GM21529 (cell line): ENCODE results near the gene UXS1.

Source experiments
- ATAC-seq: cut with Tn5 transposase; IDR thresholded peaks from one replicate; pipeline ENCODE4 v1.9.1; 2021; ENCODE audit not compliant: unreplicated experiment

Gene UXS1

DNA sequence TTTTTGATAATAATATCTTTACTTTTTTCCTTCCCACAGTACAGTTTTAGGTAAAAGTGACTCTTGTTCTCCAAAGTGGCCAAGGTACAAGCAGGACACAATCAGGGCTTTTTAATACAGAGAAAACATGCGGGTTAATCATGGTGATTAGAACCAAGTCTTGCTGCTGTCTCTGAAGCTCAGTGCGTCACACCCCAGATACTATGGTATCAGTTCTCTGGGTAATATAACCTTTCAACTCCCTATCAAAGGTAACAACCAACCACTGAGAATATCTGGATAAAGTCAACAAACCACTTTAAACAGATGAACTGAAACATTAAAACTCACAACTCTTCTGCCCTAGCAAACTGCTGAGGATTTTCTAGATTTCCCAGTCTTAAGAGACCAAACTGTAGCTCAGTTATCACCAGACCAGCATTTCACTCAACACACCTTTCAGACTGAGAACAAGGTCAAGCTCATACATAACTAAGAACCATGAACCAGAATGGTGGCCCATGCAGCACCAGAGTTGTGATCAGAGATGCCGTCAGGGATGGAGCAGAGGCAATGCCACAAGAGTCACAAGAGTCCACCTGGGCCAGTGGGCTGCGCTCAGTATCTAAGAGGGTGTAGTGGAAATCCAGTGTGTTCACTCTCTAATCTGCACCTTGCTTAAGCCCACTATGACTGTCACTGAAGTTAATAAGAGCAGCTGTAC, 103.0 kb downstream of the UXS1 start:
- no peak for ATAC-seq

DNA sequence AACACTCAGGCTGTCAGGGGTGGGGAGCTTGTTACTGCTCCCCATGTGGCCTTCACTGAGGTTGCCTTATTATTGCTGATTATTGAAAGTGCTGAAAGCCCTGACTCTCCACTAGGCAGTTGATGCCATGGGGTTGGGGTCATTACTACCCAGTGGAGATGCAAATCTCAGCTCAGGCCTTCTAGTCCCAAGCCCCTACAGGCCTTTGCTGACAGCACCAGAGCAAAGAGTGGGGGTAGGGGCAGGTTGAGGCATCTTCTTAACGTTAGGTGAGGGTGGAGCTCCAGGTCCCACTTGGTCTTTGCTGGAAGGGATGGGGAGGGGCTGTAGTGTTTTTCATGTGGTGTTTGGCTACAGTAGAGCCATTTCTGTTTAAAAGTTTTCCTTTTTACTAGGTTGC, 104.5 kb downstream of the UXS1 start:
- ATAC-seq = no peak

DNA sequence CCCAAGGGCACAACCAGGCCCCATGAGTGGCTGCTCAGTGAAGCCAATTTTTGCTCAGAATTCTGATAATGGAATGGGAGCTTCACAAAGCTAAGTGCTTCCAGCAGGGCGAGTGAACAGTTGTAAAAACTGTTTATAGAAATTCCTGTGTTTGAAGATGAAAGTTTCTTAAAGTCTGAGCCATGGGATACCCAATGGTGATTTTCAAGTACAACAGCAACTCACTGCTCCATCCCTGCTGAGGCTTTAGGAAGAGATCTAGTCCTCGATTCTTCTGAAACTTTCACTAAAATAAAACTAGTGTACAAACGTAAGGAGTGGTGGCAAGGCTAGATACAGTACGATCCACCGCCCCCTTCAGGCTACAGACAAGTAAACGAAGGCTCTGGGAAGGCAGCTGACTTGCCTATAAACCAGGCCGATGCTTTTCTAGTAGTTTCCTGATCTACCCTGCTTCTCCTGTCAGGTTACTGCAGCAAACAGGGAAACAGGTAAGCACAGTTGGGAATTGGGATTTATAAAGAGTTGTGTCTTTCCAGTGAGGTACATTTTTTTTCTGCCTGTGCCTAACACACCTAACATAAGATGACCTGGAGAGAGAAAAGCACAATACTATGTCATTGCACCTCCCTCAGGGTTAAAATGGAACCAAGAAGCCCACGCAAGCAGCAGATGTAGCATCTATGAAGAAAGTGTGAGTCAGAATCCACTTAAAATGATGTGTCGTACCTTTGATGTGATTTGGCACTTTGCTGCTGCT, 108.7 kb downstream of the UXS1 start:
- no peak for ATAC-seq

DNA sequence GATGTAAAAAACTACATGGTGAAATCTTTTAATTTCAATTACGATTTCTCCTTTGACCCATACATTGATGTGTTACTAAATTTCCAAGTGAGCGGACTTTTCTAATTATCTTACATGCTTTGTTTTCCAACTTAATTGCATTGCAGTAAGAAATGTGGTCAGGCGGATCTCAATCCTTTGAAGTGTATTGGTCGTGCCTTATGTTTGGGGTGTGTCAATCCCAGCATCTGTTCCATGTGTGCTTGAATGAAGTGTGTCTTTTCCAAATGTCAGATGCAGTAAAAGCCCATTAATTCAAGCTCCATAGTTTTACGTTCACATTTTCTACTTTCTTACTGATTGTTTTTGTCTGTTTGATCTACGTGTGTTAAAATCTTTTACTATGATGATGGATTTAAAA, 113.1 kb downstream of the UXS1 start:
- ATAC-seq = no peak

DNA sequence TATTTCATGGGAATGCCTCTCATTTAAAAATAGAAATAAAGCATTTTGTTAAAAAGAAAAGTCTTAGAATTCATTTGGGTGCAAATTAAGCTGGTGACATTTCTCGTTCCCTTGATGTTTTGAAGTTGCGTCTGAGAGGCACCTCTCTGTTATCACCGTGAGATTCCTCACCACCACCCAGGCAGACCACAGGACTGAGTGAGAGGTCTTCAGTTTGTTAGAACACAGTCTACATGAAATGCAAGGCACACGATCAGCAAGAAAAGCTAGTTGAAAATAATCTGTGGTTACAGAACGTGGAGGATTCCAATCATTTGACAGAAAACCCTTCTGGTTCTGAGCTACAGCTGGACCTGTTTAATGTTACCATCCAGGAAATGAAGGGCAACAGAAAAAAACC, 116.0 kb downstream of the UXS1 start:
- ATAC-seq = no peak

DNA sequence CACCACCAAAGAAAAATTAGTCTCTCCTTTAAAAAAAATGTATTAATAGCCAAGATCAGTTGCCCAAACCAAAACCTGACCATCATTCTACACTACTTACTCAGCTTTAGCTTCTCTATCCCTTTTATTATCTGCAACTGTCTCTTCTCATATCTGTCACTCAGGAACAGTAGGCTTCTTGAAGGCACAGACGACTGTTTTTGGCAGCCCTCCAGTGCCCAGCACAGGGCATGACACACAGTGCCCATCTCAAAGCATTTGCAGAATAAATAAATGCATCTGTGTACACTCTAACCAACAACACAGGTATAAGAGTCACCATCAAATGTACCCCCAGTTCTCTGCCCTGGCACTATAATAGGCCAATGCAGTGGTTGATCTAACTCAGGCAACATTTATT, 117.2 kb downstream of the UXS1 start:
- ATAC-seq = no peak

DNA sequence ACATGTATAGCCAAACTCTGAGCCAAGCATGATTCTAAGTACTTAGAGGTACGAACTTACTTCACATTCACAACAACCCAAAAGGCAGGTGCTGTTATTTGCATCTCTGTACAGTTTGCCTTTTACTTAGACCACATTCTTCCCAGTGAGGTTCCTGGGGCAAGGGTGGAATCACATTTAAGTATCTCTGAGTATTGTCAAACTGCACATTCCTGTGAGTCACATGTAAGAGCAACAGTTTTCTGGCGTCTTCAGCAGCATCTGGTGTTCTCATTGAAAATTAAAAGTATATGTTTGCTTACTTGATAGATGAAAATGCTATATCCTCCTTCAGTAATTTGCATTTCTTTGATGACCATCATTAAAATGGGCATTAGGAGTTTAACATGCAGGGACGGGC, 119.1 kb downstream of the UXS1 start:
- no peak for ATAC-seq

DNA sequence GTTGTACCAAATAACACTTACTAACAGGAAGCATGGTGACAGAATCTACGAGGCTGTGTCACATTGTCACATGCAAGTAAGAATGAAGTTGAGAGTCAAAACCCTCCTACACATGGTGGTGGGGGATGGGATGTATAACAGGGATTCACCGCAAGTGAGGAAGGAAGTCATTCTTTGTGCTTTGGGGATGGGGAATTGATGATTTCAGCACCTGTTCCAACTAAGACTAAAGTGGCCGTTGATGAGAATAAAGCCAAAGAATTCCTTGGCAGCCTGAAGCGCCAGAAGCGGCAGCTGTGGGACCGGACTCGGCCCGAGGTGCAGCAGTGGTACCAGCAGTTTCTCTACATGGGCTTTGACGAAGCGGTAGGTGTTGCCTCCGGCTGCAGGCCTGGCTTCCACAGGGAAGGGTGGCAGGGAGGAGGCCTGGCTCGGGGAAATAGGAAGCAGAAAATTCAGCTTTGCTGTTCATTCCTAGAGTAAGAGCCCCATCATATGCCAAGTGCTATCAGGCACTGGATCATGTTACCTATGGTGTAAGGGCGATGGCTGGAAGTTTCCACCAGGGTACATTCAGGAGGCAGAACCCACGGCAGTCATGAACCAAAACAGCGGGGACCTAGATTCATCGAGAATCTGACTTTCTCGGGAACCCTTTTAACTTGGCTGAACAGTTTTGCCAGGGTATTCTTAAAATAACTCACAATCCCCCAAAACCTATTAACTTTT, 120.3 kb downstream of the UXS1 start:
- no peak for ATAC-seq

DNA sequence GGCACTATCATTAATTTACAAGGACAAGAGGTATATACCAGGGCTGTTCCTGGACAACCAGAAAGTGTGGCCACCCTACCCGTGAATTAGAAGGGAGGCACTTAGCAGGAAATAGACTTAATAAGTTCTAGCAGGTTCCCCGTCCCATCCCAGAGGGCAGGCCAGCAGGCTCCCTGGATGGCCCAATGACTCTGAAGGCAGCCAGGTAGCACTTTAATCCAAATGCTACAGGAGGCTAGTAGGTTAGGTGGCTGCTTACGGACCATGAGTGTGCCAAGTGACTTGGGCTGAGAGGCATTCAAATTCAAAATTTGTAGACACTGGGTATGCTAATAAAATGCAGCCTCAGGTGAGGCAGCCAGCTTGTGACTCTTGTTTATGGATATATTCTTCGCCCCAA, 123.9 kb downstream of the UXS1 start:
- ATAC-seq = no peak

DNA sequence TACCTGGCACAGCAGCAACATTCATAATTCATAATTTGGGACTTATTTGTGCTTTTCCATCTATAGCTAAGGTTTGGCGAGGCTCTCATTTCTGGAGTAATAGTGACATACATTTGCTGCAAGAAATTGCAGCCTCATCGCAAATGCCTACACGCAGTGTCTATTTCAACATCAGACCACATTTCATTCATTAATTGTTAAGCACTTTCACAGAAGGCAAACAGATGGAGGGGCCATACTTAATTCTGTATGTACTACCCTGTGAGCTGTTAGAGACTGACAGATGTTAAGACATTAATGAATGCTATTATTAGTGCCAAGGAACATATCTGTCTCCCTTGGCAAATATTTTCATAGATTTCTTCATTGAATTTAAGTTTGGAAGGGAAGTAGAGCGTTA, 125.7 kb downstream of the UXS1 start:
- ATAC-seq = no peak

DNA sequence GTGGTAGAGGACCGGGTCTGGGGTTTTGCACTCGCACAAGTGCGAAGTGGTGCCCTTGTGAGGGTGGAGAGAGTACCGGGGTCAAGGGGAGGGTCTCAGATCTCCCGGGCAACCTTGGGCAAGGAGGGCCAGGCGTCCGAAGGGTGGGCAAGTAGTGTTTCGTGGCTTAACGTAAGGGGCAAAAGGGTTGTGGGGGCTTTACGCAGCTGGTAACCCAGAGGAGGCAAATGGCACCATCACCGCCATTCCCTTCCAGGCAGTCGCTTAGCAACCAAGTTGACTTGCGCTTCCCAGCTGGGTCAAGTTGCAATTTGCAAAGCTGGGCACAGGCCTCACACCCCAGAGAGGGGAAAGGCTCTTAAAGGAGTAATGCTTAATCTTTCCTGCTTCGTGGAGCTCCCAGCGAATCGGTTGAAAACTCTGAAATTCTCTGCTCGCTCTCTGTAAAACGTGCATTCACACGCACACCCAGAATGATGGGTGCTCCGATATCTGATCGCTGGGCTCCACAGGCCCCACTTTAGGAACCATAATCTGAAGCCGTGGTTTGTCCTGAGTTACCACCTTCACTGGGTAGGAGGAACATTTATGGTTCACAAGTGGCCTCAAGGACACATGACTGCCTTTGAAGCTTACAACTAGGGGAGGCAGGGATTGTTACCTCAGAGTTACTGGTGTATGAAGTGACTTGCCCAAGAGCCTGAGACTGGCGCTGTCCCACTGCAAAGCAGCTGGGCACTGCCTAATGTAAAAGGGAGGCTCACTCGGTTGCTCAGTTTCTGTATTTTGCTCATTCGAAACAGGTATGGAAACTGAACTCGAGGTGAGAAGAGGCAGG, 127.9 kb downstream of the UXS1 start:
- no peak for ATAC-seq

DNA sequence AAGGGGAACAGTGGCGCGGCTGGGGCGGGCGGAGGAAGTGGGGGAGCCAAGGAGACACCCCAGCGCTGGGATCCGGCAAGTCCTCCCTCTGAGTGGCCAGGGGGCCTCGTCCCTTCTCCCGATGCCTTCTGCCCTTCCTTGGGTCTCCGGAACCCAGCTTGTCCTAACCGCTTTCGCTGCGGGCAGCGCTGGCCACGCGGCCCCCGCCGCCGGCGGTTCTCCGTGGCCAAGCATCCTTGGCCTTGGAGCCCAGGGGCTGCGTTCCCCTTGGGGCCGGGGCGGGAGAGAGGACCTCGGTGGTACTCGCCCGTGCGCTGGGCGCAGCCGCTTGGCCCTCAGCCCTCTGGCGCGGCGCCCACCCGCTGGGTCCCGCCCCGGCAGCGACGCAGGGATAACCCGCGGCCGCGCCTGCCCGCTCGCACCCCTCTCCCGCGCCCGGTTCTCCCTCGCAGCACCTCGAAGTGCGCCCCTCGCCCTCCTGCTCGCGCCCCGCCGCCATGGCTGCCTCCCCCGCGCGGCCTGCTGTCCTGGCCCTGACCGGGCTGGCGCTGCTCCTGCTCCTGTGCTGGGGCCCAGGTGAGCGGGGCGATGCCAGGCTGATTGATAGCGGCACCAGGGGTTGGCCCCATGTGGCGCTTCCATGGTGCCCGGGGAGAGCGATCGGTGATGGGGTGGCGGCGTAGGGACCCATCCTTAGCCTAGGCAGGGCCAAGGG, 128.7 kb downstream of the UXS1 start:
- no peak for ATAC-seq

DNA sequence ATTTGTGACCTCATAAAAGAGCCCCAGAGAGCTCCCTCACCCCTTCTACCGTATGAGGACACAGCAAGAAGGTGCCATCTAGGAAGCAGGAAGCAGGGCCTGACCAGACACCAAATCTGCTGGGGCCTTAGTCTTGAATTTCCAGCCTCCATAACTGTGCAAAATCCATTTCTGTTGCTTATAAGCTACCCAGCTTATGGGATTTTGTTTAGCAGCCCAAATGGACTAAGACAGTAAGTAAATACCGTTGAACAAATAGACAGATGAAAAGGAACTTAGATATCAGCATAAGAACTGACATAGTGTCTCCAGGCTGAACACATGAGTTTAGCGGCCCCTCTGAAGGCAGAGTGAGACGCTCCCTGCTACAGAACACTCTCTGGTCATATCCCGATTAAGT, 130.9 kb downstream of the UXS1 start:
- no peak for ATAC-seq

DNA sequence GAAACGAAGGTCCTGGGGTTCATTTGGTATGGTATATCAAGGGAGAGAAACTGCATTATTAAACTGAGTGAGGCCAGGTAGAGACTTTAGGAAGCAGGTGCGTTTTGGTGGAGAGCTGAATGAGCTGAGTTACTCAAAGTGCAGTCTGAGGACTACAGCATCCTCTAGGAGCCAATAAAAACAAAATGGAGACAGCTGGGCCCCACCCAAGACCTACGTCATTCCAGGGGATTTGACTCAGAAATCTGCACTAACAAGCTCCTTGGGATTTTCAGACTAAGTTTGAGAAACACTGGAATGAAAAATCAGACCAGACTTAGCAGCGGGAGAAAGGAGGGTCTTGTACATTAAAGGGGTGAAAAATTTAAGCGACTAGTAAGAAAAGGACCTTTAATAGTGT, 131.5 kb downstream of the UXS1 start:
- no peak for ATAC-seq

DNA sequence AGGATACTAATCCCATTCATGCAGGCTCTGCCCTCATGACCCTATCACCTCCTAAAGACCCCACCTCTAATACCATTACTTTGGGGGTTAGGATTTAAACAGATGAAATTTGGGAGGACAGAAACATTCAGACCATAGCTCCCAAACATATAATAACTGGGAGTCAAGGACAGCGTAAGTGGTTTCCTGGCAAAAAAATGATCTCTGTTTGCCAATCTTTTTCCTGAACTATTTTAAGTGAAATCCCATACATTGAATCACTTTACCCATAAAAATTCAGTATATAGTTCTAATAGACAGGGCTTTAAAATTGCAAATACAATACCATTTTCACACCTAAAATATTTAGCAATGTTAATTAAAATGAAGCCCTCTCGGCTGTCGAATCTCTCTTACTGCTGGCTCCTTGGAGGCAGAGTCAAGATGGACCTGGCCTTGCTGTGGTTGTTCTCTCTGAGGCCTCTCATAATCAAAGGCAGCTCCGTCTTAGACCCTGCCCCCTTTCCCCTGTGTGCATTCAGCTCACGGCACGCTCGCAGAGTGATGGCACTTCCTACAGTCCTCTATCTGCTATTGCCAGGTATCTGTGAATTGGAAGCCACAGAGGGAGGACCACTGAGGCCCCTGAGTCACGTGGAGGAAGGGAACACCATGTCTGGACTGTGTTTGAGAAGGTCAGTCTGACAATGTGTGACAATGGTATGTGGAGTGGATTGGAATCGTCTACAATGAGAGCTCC, 132.3 kb downstream of the UXS1 start:
- no peak for ATAC-seq

DNA sequence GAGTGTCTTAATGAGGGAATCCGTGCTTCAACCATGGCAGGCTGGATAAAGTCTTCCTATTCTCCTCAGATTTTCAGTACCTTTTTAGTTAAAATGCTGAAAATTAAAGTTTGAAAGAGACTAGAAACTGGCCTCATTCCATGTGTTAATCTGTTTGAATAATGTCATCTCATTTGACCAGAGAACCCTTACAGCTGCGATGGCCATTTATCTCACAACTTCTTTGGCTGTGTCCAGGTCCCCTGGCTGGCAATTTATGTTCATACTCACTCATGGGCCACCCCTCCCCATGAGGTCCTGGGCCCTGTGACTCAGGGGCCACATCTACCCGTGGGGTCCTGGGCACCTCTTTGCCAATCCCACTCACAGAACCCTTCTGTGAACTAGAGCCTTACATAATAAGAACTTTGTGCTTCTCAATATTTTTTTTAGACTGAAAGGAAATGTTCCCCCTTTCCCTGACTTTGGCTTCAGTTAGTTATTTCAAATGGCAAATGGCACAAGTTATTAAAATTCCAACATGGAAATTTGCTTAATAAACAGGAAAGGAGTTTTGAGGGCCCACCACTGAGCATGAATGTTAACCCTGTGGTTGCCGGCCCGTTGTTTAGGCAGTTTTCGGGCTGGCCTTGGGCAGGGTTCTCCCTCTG, 134.6 kb downstream of the UXS1 start:
- ATAC-seq = no peak

DNA sequence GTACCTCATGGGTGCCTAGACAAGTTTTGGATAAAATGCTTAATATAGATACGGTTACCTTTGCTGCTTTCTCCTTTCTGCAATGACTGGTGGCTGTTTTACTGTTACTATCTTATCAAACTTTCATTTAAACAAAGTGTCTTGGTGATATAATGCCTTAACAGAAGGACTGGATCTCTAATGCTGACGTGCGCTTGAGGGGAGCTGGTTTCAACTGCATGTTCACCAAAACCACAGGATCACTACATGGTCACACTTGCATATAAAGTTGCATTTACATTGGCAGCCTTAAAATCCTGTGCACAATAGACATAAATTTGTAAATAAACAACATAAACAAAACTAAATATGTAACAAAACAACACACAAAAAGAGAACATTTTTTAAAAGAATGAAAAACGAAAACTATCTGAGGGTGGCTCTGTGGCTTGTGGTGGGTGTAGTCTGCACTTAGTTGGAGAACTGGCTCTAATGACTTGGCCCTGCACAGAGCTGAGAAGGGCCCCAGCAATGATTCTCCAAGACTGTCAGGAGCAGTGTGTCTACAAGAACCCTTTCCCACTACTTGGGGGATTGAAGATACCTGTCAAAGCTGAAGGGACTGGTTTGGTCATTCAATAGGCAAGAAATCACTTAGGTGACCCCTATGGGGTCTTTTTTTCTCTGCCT, 135.5 kb downstream of the UXS1 start:
- ATAC-seq = no peak

DNA sequence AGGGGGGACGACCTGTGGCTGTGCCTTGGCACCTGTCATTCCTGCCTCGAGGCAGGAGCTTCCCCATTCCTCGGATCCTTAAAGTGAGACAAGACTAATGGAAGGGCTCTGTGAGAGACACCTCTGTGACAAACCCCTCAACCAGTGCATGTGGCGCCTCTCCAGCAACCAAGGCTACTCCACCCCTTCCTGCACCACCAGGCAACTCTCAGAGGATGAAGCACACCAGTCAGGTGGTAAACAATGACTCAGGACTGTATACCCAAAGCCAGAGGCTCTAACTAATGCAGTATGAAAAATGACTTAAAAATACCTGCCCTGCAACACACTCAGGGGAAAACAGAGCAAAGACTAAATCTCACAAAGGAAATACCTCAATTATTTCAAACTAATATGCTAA, 136.9 kb downstream of the UXS1 start:
- ATAC-seq = no peak
